C4-2B (cell line): ENCODE measurements around the gene GALNTL6.

ENCODE experiments used
- H3K27ac ChIP-seq: fragments of 450-650 bp; 2 replicates; pipeline ENCODE4 v1.5.1; 2017
- CTCF ChIP-seq: fragments of 450-650 bp; conservative IDR thresholded peaks from 2 replicates; pipeline ENCODE4 v1.5.1; 2017; ENCODE audit warnings: mild to moderate bottlenecking
- ZFX ChIP-seq: fragments of 450-650 bp; IDR thresholded peaks from 2 replicates; pipeline ENCODE4 v1.6.1; 2017

The GALNTL6 gene

GRCh38 chr4:172995161-172995560 lies 1182.0 kb downstream of the GALNTL6 start:
- no peak overlapping the region for H3K27ac ChIP-seq
- TF ChIP-seq CTCF, result no peak
- TF ChIP-seq ZFX, result no peak

GRCh38 chr4:172995704-172996103 lies 1182.5 kb downstream of the GALNTL6 start:
- no peak for TF ChIP-seq CTCF

DNA sequence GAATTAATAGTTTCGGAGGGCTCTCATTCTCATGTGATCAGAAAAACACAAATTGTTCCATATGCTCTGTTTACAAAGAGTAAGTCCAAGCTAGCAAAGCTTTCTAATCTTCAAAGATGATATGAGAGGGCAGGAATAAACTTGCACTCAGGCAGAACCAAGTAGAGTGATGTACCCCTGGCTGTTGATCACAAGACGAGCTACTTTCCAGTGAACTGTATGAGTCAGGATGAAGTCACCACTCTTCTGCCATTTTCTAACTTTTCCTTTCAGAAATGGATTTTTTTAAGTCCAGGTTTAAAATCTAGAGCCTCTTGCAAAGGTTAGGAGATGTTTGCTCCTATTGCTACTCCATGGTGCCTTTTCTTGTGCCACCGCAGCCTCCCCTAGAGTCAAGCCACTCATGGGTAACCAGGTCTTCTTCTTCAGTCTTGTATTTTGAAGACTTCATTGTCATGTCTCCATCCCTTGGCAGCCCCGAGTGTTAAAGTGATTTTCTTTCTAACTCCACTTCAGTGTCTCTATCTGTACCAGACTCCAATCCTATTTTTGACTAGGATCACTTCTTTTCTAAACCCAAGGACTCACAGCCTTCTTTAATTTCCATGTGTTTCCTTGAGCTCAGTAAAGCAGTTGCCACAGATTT lies 1183.5 kb downstream of the GALNTL6 start:
- H3K27ac ChIP-seq, result no peak overlapping the region

More at GRCh38 chr4:172995704-172996103, 1182.5 kb downstream of the GALNTL6 start:
- H3K27ac ChIP-seq, result no peak overlapping the region

GRCh38 chr4:172997217-172997609 lies 1184.0 kb downstream of the GALNTL6 start:
- no peak overlapping the region for H3K27ac ChIP-seq
- TF ChIP-seq CTCF, result no peak
- no peak for TF ChIP-seq ZFX

More for the DNA sequence above, 1183.5 kb downstream of the GALNTL6 start:
- TF ChIP-seq CTCF, result no peak
- TF ChIP-seq ZFX, result no peak

DNA sequence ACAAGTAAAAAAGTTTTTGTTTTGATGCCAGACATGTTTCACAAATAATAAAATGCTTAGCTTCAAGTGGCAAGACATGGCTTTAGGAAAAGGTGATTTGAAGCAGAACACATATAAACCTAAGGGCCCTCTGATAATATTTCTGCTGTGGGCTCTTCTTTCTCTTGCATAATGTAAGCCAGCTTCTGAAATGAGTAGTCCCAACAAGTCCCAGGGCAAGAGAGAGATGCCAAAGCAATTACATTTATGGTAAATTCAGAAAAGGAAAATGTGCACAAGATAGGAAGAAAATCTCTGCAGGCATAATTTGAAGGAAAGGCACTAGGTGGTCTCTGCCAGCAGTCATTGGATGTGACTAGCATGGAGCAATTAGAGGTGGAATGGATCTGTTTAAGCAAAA lies 1184.7 kb downstream of the GALNTL6 start:
- H3K27ac ChIP-seq, result no peak overlapping the region
- TF ChIP-seq ZFX (no peak), CTCF (no peak)

- no peak overlapping the region for H3K27ac ChIP-seq
- TF ChIP-seq ZFX (no peak), CTCF (no peak)
Observed at GRCh38 chr4:172998527-172999469, 1185.6 kb downstream of the GALNTL6 start.

DNA sequence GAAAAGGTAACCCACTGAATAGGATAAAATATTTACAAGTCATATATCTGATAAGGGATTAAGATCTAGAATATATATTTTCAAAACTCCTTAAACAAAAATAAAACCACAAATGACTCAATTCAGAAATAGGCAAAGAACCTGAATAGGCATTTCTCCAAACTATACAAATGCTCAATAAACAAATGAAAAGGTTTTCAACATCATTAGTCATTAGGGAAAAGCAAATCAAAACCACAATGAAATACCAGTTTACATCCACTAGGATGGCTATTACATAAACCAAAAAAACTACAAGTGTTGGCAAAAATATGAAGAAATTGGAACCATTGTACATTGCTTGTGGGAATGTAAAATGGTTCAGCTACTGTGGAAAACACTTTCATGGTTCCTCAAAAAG lies 1188.4 kb downstream of the GALNTL6 start:
- TF ChIP-seq CTCF (no peak), ZFX (no peak)
- no peak overlapping the region for H3K27ac ChIP-seq
